MM.1S (cell line): ENCODE data around the gene STING1.
"Not testable (repeated sequence)": the region's sequence is repeated elsewhere in the genome, so short reads cannot be mapped to it uniquely, and the experiment has no call there.

Source experiments
- EZH2 ChIP-seq: fragments of 300-600 bp; sonication (generic); optimal IDR thresholded peaks from 2 replicates; pipeline ENCODE3; 2017; ENCODE audit warnings: low read depth, mild to moderate bottlenecking, antibody characterized with exemption, low read length, mixed read lengths
- TF ChIP-seq, protein P1 (sequence below): fragments of 300-600 bp; sonication (generic); IDR thresholded peaks from 2 replicates; pipeline ENCODE4 v1.5.1; 2016; ENCODE audit warnings: antibody characterized with exemption, low read length, mixed read lengths

GRCh38 chr5:139504722-139505121, 22.2 kb upstream of the STING1 start:
- TF ChIP-seq, protein P1, sequence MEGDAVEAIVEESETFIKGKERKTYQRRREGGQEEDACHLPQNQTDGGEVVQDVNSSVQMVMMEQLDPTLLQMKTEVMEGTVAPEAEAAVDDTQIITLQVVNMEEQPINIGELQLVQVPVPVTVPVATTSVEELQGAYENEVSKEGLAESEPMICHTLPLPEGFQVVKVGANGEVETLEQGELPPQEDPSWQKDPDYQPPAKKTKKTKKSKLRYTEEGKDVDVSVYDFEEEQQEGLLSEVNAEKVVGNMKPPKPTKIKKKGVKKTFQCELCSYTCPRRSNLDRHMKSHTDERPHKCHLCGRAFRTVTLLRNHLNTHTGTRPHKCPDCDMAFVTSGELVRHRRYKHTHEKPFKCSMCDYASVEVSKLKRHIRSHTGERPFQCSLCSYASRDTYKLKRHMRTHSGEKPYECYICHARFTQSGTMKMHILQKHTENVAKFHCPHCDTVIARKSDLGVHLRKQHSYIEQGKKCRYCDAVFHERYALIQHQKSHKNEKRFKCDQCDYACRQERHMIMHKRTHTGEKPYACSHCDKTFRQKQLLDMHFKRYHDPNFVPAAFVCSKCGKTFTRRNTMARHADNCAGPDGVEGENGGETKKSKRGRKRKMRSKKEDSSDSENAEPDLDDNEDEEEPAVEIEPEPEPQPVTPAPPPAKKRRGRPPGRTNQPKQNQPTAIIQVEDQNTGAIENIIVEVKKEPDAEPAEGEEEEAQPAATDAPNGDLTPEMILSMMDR: not testable (repeated sequence)
- TF ChIP-seq EZH2: not testable (repeated sequence)
